Measurements from ENCODE around the gene LHFPL6.

The LHFPL6 gene

GRCh38 chr13:39336937-39337336 lies 266.1 kb downstream of the LHFPL6 start:
- no peak overlapping the region for H3K4me3 ChIP-seq (replicated peaks in 1 of 2; ENCODE audit: low read depth in 2 of 2, low read length in 2 of 2)
- TF ChIP-seq CTCF (IDR thresholded peaks at IDR 0.05; ENCODE audit: low read depth, low read length), result no peak
- DNase-seq (ENCODE audit: low read depth in 2 of 2), result no peak

DNA sequence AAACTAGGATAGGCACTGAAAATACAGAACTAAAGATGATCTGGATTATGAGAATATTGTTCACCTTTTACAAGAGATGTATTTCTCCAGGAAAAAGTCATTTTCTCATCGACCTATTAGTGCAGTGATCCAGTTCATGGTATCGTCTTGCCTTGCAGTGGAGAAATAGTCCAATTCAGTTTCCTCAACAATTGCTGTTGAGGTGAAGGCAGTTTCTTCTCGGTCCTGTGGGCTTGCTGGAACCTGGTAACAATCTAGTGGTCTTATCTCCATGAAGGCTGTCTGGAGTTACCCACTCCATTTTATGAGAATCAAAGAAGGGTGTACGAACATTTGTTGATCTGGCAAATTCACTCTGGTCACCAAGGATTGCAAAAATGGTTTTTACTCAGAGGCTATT lies 266.8 kb downstream of the LHFPL6 start:
- DNase-seq (ENCODE audit: low read depth in 2 of 2), result no peak
- H3K4me3 ChIP-seq (replicated peaks in 1 of 2; ENCODE audit: low read depth in 2 of 2, low read length in 2 of 2), result no peak overlapping the region
- TF ChIP-seq CTCF (IDR thresholded peaks at IDR 0.05; ENCODE audit: low read depth, low read length), result no peak

DNA sequence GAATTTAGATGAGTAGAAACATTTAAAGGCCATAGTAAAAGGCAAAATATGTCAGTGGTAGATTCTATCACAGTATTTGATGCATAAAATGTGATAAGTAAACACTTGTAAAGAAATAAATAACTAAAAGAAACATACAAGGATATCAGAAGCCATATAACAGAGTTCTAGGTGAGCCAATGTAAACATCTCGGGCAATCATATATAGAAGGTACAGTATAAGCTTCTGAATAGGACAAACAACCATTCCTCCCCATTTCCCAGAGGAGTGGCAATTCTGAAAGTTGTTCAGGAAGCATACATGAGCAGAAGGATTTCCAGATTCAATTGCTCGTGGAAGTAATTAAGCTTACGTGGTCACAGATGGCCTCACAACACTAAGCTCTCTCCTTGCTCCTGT lies 267.3 kb downstream of the LHFPL6 start:
- H3K4me3 ChIP-seq (replicated peaks in 1 of 2; ENCODE audit: low read depth in 2 of 2, low read length in 2 of 2), result no peak overlapping the region
- no peak for TF ChIP-seq CTCF (IDR thresholded peaks at IDR 0.05; ENCODE audit: low read depth, low read length)
- DNase-seq (ENCODE audit: low read depth in 2 of 2), result no peak

DNA sequence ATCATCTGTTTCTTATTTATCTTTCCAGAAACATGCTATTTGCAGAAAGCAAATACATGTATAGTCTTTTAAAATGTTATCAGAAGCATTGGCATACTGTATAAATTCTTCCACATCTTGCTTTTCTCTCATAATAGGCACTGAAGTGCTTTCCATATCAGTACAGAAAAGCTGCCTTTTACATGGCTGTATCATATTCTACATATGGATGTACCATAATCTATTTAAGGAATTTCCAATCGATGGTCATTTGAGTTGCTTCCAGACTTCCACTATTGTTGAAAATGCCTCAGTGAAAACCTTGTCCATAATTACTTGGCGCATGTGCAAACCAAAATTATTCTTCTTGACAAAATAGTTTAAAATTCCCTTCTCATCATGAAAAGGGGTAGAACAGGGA lies 272.5 kb downstream of the LHFPL6 start:
- no peak for DNase-seq (ENCODE audit: low read depth in 2 of 2)
- no peak for TF ChIP-seq CTCF (IDR thresholded peaks at IDR 0.05; ENCODE audit: low read depth, low read length)
- H3K4me3 ChIP-seq (replicated peaks in 1 of 2; ENCODE audit: low read depth in 2 of 2, low read length in 2 of 2), result no peak overlapping the region

GRCh38 chr13:39329182-39329639 lies 273.8 kb downstream of the LHFPL6 start:
- peak in 1 of 2 donors; percentile 63 for DNase-seq (ENCODE audit: low read depth in 2 of 2)
- no peak for TF ChIP-seq CTCF (IDR thresholded peaks at IDR 0.05; ENCODE audit: low read depth, low read length)
- H3K4me3 ChIP-seq (replicated peaks in 1 of 2; ENCODE audit: low read depth in 2 of 2, low read length in 2 of 2), result no peak overlapping the region

GRCh38 chr13:39327172-39327479 lies 275.9 kb downstream of the LHFPL6 start:
- no peak for DNase-seq (ENCODE audit: low read depth in 2 of 2)
- H3K4me3 ChIP-seq (replicated peaks in 1 of 2; ENCODE audit: low read depth in 2 of 2, low read length in 2 of 2), result no peak overlapping the region
- no peak for TF ChIP-seq CTCF (IDR thresholded peaks at IDR 0.05; ENCODE audit: low read depth, low read length)

GRCh38 chr13:39326469-39327171 lies 276.4 kb downstream of the LHFPL6 start:
- peak in 1 of 2 donors; percentile 74 for DNase-seq (ENCODE audit: low read depth in 2 of 2)
- TF ChIP-seq CTCF (IDR thresholded peaks at IDR 0.05; ENCODE audit: low read depth, low read length), result no peak
- no peak overlapping the region for H3K4me3 ChIP-seq (replicated peaks in 1 of 2; ENCODE audit: low read depth in 2 of 2, low read length in 2 of 2)
